ENCODE measurements around the gene APOL5. TPM values are rescaled to one million over a fixed set of nuclear protein-coding genes. Genes with fewer than 3 reads are reported as not detected.

The APOL5 gene
- total RNA-seq, 1 experiment from 2014 or later = not detected

DNA sequence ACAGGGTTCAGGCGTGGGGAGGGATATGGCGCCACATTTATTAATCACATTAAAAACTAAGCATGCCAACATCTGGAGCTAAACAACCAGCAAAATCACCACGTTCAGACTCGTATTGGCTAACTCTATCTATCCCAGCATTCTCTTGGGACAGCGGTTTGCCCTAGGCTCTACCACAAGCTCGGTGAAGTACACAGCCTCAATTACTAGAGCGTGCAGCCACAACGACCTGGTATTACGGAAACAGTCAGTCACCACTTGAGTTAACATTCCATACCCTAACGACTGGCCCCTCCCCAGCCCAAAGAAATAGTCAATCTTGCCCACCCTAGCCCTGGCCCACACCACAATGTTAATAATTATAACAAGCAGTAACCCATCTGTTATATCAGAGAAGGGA is 32.1 kb downstream of the APOL5 start:
- H3K4me1 ChIP-seq (ENCODE audit: insufficient read depth, low read length) = no peaks in the 10 kb centered on the region
- no peaks in the 10 kb centered on the region for H3K79me2 ChIP-seq (ENCODE audit: low read length)
- DNase-seq = no peak
- TF ChIP-seq EZH2phosphoT487 (IDR thresholded peaks at IDR 0.05; ENCODE audit: borderline replicate concordance, low read length) = no peak
- TF ChIP-seq, protein P1, sequence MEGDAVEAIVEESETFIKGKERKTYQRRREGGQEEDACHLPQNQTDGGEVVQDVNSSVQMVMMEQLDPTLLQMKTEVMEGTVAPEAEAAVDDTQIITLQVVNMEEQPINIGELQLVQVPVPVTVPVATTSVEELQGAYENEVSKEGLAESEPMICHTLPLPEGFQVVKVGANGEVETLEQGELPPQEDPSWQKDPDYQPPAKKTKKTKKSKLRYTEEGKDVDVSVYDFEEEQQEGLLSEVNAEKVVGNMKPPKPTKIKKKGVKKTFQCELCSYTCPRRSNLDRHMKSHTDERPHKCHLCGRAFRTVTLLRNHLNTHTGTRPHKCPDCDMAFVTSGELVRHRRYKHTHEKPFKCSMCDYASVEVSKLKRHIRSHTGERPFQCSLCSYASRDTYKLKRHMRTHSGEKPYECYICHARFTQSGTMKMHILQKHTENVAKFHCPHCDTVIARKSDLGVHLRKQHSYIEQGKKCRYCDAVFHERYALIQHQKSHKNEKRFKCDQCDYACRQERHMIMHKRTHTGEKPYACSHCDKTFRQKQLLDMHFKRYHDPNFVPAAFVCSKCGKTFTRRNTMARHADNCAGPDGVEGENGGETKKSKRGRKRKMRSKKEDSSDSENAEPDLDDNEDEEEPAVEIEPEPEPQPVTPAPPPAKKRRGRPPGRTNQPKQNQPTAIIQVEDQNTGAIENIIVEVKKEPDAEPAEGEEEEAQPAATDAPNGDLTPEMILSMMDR (conservative IDR thresholded peaks at IDR 0.05; ENCODE audit: low read depth, low read length) = no peak
- no peak for TF ChIP-seq EZH2 (IDR thresholded peaks at IDR 0.05; ENCODE audit: low read length, unreplicated experiment)
- no peak for ATAC-seq
- no peaks in the 10 kb centered on the region for H3K9me3 ChIP-seq (ENCODE audit: low read length)
- H3K27ac ChIP-seq (ENCODE audit: low read length) = no peak overlapping the region
- H3K9ac ChIP-seq (ENCODE audit: low read length) = no peak overlapping the region
- no peaks in the 10 kb centered on the region for H3K9me2 ChIP-seq (replicated peaks; ENCODE audit: low read length)
- H3K4me2 ChIP-seq (ENCODE audit: low read length) = no peak overlapping the region
- POLR2A ChIA-PET (ENCODE audit: unreplicated experiment) = no interaction called here
- H3K27me3 ChIP-seq (ENCODE audit: low read length) = no peaks in the 10 kb centered on the region
- no peaks in the 10 kb centered on the region for H3F3A ChIP-seq (ENCODE audit: low read length, unreplicated experiment)
- no TSS peak for BruUV-seq (replicated peaks)
- CTCF ChIA-PET = interaction anchor here (0.7 kb wide), 1 partner anchor 91 kb away, joined by 3 read pairs; no protein-coding TSS in a partner anchor
- no peak overlapping the region for H3K4me3 ChIP-seq (ENCODE audit: low read length)
- intact Hi-C loops (cut with micrococcal nuclease) = loop anchor here (10.0 kb wide), 1 partner anchor 175 kb away; no protein-coding TSS in a partner anchor
- no peak overlapping the region for H2AFZ ChIP-seq (ENCODE audit: low read length)
- peaks cover 22% of the 10 kb centered on the region for H3K36me3 ChIP-seq (ENCODE audit: low read depth, low read length)
- no peaks in the 10 kb centered on the region for H4K20me1 ChIP-seq (ENCODE audit: low read length)

DNA sequence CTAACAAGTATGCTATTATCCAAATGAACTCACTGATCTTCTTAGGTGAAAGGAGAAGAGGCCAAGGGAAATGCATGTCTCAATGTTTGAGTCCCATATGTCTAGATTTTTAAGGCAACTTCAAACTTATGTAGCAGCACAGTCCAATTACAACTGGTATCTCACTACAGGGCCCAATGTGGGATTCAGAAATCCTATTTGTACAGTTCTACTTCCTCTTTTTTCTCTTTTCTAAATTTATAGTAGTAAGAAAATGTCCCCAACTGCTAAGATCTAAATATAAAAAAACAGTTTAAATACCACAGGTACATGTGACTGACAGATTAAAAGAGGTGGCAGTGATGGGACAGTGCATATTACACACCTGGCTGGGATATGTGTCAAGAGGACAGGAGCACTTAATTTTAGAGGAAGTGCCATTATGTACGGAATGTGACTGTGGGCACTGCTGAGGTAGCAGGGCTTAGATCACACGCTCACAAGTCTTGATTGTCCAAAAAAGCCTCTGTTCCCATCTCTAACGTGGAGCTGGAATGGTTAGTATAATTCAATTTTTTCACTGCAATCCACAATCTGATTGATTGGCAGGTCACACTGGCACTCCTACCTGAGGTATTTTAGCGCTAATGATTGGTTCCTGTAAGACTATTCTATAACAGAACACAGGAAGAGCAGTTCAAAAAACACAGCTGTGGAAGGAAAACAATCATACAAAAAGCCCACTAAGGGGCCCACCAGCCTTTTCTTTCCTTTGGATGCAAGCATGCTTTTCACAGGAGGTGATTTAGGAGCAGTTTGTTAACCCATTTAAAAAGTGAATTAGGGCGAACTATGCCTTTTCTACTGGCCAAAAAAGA is 34.6 kb downstream of the APOL5 start:
- Histone ChIP-seq H3K27ac (ENCODE audit: low read length) (no peak overlapping the region), H3K79me2 (ENCODE audit: low read length) (no peaks in the 10 kb centered on the region), H4K20me1 (ENCODE audit: low read length) (no peaks in the 10 kb centered on the region), H3K4me2 (ENCODE audit: low read length) (no peak overlapping the region), H3K9ac (ENCODE audit: low read length) (no peak overlapping the region), H3K9me3 (ENCODE audit: low read length) (no peaks in the 10 kb centered on the region), H3F3A (ENCODE audit: low read length, unreplicated experiment) (no peaks in the 10 kb centered on the region), H3K9me2 (replicated peaks; ENCODE audit: low read length) (no peaks in the 10 kb centered on the region), H3K4me1 (ENCODE audit: insufficient read depth, low read length) (no peaks in the 10 kb centered on the region), H3K27me3 (ENCODE audit: low read length) (no peaks in the 10 kb centered on the region), H3K4me3 (ENCODE audit: low read length) (no peak overlapping the region), H2AFZ (ENCODE audit: low read length) (no peak overlapping the region), H3K36me3 (ENCODE audit: low read depth, low read length) (peaks cover 8% of the 10 kb centered on the region)
- ChIA-PET CTCF (no interaction called here), POLR2A (ENCODE audit: unreplicated experiment) (no interaction called here)
- no peak for ATAC-seq
- BruUV-seq (replicated peaks) = no TSS peak
- no peak for DNase-seq
- TF ChIP-seq, protein P1 (conservative IDR thresholded peaks at IDR 0.05; ENCODE audit: low read depth, low read length) = no peak
- TF ChIP-seq EZH2 (IDR thresholded peaks at IDR 0.05; ENCODE audit: low read length, unreplicated experiment) (no peak), EZH2phosphoT487 (IDR thresholded peaks at IDR 0.05; ENCODE audit: borderline replicate concordance, low read length) (no peak)
- intact Hi-C loops (cut with micrococcal nuclease) = loop anchor here (10.0 kb wide), 1 partner anchor 173 kb away; no protein-coding TSS in a partner anchor

DNA sequence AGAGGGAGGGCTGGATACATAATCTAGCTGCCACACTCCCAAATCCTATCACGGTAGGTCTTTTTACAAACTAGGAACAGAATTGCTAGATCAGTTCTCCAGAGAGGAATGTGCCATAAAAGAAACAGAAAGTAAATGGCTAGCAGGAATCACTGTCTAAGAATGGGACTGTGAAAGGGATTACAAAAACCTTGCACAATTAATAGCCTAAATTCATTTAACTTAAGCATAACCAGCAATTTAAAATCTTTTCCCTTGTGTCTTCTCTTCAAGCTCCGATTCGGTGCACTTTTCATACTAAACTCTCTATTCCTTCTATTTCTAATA is 35.2 kb downstream of the APOL5 start:
- no peak overlapping the region for H3K27ac ChIP-seq (ENCODE audit: low read length)
- no peaks in the 10 kb centered on the region for H3K9me2 ChIP-seq (replicated peaks; ENCODE audit: low read length)
- H3K79me2 ChIP-seq (ENCODE audit: low read length) = no peaks in the 10 kb centered on the region
- H3K4me2 ChIP-seq (ENCODE audit: low read length) = no peak overlapping the region
- H3K9me3 ChIP-seq (ENCODE audit: low read length) = no peaks in the 10 kb centered on the region
- no TSS peak for BruUV-seq (replicated peaks)
- no peak for ATAC-seq
- intact Hi-C loops (cut with micrococcal nuclease) = loop anchor here (10.0 kb wide), 1 partner anchor 172 kb away; no protein-coding TSS in a partner anchor
- POLR2A ChIA-PET (ENCODE audit: unreplicated experiment) = no interaction called here
- TF ChIP-seq, protein P1 (conservative IDR thresholded peaks at IDR 0.05; ENCODE audit: low read depth, low read length) = no peak
- no peak for TF ChIP-seq EZH2phosphoT487 (IDR thresholded peaks at IDR 0.05; ENCODE audit: borderline replicate concordance, low read length)
- no peak for TF ChIP-seq EZH2 (IDR thresholded peaks at IDR 0.05; ENCODE audit: low read length, unreplicated experiment)
- no peak for DNase-seq
- H3K4me3 ChIP-seq (ENCODE audit: low read length) = no peak overlapping the region
- no peaks in the 10 kb centered on the region for H4K20me1 ChIP-seq (ENCODE audit: low read length)
- CTCF ChIA-PET = no interaction called here
- no peaks in the 10 kb centered on the region for H3K27me3 ChIP-seq (ENCODE audit: low read length)
- H3F3A ChIP-seq (ENCODE audit: low read length, unreplicated experiment) = no peaks in the 10 kb centered on the region
- H3K9ac ChIP-seq (ENCODE audit: low read length) = no peak overlapping the region
- no peak overlapping the region for H2AFZ ChIP-seq (ENCODE audit: low read length)
- H3K36me3 ChIP-seq (ENCODE audit: low read depth, low read length) = peaks cover 8% of the 10 kb centered on the region
- H3K4me1 ChIP-seq (ENCODE audit: insufficient read depth, low read length) = no peaks in the 10 kb centered on the region

Measured in PC-3 (cell line).